HCT116 (cell line): Measurements from ENCODE around the gene LIPT2.

Source experiments
- EZH2 ChIP-seq: fragments of 200-600 bp; sonication (generic); IDR thresholded peaks from 2 replicates; pipeline ENCODE4 v1.6.1; 2017; ENCODE audit warnings: antibody characterized with exemption, mixed run types
- POLR2A ChIP-seq: IDR thresholded peaks from 2 replicates; pipeline ENCODE4 v1.7.0; 2011; ENCODE audit warnings: borderline replicate concordance; ENCODE audit not compliant: insufficient read depth, insufficient read length; ENCODE audit errors: extremely low read depth
- REST ChIP-seq: IDR thresholded peaks from 2 replicates; pipeline ENCODE4 v1.6.1; 2012; ENCODE audit warnings: low read depth
- TF ChIP-seq, protein P1 (sequence below), 3 experiments: fragments of 200-600 bp in 1 of 3; sonication (generic) in 1 of 3; IDR thresholded peaks in 2 of 3; conservative IDR thresholded peaks in 1 of 3; 2 replicates each; pipeline ENCODE4 v1.5.1; 2012 to 2017; ENCODE audit warnings: low read depth in 2 of 3, low read length in 2 of 3, antibody characterized with exemption in 1 of 3, borderline replicate concordance in 1 of 3, control low read depth in 1 of 3, mild to moderate bottlenecking in 1 of 3, mixed read lengths in 1 of 3, mixed run types in 1 of 3, moderate library complexity in 1 of 3; ENCODE audit not compliant: insufficient read depth in 1 of 3

- TF ChIP-seq, protein P1, sequence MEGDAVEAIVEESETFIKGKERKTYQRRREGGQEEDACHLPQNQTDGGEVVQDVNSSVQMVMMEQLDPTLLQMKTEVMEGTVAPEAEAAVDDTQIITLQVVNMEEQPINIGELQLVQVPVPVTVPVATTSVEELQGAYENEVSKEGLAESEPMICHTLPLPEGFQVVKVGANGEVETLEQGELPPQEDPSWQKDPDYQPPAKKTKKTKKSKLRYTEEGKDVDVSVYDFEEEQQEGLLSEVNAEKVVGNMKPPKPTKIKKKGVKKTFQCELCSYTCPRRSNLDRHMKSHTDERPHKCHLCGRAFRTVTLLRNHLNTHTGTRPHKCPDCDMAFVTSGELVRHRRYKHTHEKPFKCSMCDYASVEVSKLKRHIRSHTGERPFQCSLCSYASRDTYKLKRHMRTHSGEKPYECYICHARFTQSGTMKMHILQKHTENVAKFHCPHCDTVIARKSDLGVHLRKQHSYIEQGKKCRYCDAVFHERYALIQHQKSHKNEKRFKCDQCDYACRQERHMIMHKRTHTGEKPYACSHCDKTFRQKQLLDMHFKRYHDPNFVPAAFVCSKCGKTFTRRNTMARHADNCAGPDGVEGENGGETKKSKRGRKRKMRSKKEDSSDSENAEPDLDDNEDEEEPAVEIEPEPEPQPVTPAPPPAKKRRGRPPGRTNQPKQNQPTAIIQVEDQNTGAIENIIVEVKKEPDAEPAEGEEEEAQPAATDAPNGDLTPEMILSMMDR (IDR thresholded peaks at IDR 0.05 in 2 of 3, conservative IDR thresholded peaks at IDR 0.05 in 1 of 3; ENCODE audit: borderline replicate concordance in 1 of 3, insufficient read depth in 1 of 3, low read depth in 2 of 3, low read length in 2 of 3), result no peak
- TF ChIP-seq EZH2, result no peak
- TF ChIP-seq POLR2A, result no peak
- no peak for TF ChIP-seq REST
Observed at GRCh38 chr11:74447720-74448119, 45.8 kb downstream of the LIPT2 start.
